ENCODE measurements around the gene DUSP28.

DNA sequence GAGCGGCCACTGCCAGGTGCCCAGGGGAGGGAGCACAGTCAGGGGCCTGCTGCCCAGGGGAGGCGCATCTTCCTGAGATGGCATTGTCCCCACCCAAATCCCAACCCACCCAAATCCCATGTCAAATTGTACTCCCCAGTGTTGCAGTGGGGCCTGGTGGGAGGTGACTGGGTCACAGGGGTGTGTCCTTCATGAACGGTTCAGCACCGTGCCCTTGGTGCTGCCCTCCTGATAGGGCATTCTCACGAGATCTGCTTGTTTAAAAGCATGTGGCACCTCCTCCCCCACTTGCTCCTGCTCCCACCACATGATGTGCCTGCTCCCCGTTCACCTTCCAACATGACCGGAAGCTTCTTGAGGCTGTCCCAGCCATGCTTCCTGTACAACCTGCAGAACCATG is 30.0 kb upstream of the DUSP28 start:
- no peak for TF ChIP-seq POLR2A (IDR thresholded peaks at IDR 0.05)
- TF ChIP-seq, protein P1, sequence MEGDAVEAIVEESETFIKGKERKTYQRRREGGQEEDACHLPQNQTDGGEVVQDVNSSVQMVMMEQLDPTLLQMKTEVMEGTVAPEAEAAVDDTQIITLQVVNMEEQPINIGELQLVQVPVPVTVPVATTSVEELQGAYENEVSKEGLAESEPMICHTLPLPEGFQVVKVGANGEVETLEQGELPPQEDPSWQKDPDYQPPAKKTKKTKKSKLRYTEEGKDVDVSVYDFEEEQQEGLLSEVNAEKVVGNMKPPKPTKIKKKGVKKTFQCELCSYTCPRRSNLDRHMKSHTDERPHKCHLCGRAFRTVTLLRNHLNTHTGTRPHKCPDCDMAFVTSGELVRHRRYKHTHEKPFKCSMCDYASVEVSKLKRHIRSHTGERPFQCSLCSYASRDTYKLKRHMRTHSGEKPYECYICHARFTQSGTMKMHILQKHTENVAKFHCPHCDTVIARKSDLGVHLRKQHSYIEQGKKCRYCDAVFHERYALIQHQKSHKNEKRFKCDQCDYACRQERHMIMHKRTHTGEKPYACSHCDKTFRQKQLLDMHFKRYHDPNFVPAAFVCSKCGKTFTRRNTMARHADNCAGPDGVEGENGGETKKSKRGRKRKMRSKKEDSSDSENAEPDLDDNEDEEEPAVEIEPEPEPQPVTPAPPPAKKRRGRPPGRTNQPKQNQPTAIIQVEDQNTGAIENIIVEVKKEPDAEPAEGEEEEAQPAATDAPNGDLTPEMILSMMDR (IDR thresholded peaks at IDR 0.05): no peak
